ENCODE data around the gene NAALADL2. TPM values are rescaled to one million over a fixed set of nuclear protein-coding genes. Genes with fewer than 3 reads are reported as not detected.

Gene NAALADL2
- total and polyA plus RNA-seq, 2 of the 8 experiments (the other 6 are each of a cell fraction or from before 2014, with no cell fraction given): 0.12 to 0.22 TPM

DNA sequence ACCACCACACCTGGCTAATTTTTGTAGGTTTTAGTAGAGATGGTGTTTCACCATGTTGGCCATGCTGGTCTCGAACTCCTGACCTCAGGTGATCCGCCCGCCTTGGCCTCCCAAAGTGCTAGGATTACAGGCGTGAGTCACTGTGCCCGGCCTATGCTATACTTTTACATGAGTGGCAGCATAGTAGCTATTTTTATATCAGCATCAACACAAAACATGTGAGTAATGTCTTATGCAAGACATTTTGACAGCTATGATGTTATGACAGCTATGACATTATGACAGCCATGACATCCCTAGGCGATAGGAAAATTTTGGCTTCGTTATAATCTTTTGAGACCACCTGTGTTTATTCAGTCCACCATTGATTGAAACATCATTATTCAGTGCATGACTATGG, 4.1 kb upstream of the NAALADL2 start:
- Histone ChIP-seq H3K23ac (ENCODE audit: insufficient read length) (no peak overlapping the region), H3K27me3 (replicated peaks in 1 of 4; ENCODE audit: control insufficient read depth in 3 of 4, extremely low read depth in 1 of 4, insufficient read depth in 3 of 4, low read length in 3 of 4) (no peaks in the 10 kb centered on the region), H3K4ac (replicated peaks; ENCODE audit: insufficient read length, low read depth, low read length) (no peak overlapping the region), H3K79me2 (ENCODE audit: control insufficient read depth in 1 of 2, insufficient read depth in 2 of 2, low read length in 2 of 2) (no peaks in the 10 kb centered on the region), H4K20me1 (replicated peaks in 1 of 2; ENCODE audit: control insufficient read depth in 1 of 2, insufficient read depth in 2 of 2, low read length in 2 of 2) (no peaks in the 10 kb centered on the region), H2BK15ac (ENCODE audit: low read length) (no peak overlapping the region), H3K18ac (ENCODE audit: extremely low read depth, low read length) (no peak overlapping the region), H2AK5ac (ENCODE audit: low read depth, low read length) (no peak overlapping the region), H2AFZ (ENCODE audit: low read length) (no peak overlapping the region), H3K4me2 (ENCODE audit: insufficient read depth in 1 of 2, low read depth in 2 of 2, low read length in 2 of 2) (no peak overlapping the region), H3K79me1 (ENCODE audit: low read depth, low read length) (no peaks in the 10 kb centered on the region), H3K23me2 (ENCODE audit: low read depth, low read length) (no peaks in the 10 kb centered on the region), H2BK12ac (ENCODE audit: low read depth, low read length) (no peak overlapping the region), H2BK120ac (replicated peaks; ENCODE audit: low read depth, low read length) (no peak overlapping the region), H3K4me3 (ENCODE audit: extremely low read depth in 1 of 4, insufficient read depth in 2 of 4, low read depth in 3 of 4, low read length in 4 of 4) (no peak overlapping the region), H3K36me3 (ENCODE audit: control insufficient read depth in 2 of 4, insufficient read depth in 4 of 4, low read length in 3 of 4) (no peaks in the 10 kb centered on the region), H3K4me1 (replicated peaks in 1 of 4; ENCODE audit: control insufficient read depth in 3 of 4, insufficient read depth in 4 of 4, low read length in 3 of 4) (peaks cover 0 to 3% (median 1%) of the 10 kb centered on the region in 4 experiments; a peak in 3 of 7 replicates), H4K5ac (ENCODE audit: insufficient read length, low read depth, low read length) (no peak overlapping the region), H2BK5ac (ENCODE audit: low read depth, low read length) (no peak overlapping the region), H3K56ac (replicated peaks; ENCODE audit: insufficient read length, low read depth, low read length) (no peak overlapping the region), H3K14ac (ENCODE audit: insufficient read length) (no peak overlapping the region), H3K9ac (replicated peaks in 1 of 4; ENCODE audit: extremely low read depth in 1 of 4, low read depth in 3 of 4, low read length in 3 of 4) (no peak overlapping the region), H4K91ac (replicated peaks; ENCODE audit: insufficient read length, low read length) (no peak overlapping the region), H3K9me3 (ENCODE audit: insufficient read depth in 2 of 2, low read depth in 1 of 2, low read length in 1 of 2) (no peaks in the 10 kb centered on the region), H4K8ac (ENCODE audit: extremely low read depth, insufficient read depth, low read length) (no peak overlapping the region), H3K27ac (ENCODE audit: low read depth, low read length) (no peak overlapping the region), H2BK20ac (ENCODE audit: low read length) (no peak overlapping the region)
- DNase-seq (ENCODE audit: low read depth in 1 of 2, low spot score in 2 of 2) (no peak), FAIRE-seq (no peak)
- ChIA-PET POLR2A (ENCODE audit: partially characterized antibody) (no interaction called here), CTCF (ENCODE audit: partially characterized antibody) (interaction anchor here (0.7 kb wide), 1 partner anchor 329 kb away, joined by 4 read pairs; no protein-coding TSS in a partner anchor)
- 96% methylated on average over 7 of the region's 7 CpGs; no CpG with 5 or more reads in 1 of the 2 experiments for WGBS, 2 experiments (ENCODE audit: extremely low coverage in 1 of 2, insufficient coverage in 1 of 2, insufficient read length in 1 of 2, insufficient replicate concordance in 2 of 2, low coverage in 1 of 2, low lambda C conversion rate in 2 of 2, missing lambda C conversion rate in 1 of 2)
- TF ChIP-seq JUND (IDR thresholded peaks at IDR 0.05; ENCODE audit: low read length): no peak
- no peak for TF ChIP-seq EGR1 (IDR thresholded peaks at IDR 0.05; ENCODE audit: borderline replicate concordance, low read depth, low read length)
- TF ChIP-seq CTBP2 (IDR thresholded peaks at IDR 0.05; ENCODE audit: borderline replicate concordance, insufficient read depth, insufficient read length, low read length): no peak
